ENCODE data around the gene INSC.

Gene INSC

DNA sequence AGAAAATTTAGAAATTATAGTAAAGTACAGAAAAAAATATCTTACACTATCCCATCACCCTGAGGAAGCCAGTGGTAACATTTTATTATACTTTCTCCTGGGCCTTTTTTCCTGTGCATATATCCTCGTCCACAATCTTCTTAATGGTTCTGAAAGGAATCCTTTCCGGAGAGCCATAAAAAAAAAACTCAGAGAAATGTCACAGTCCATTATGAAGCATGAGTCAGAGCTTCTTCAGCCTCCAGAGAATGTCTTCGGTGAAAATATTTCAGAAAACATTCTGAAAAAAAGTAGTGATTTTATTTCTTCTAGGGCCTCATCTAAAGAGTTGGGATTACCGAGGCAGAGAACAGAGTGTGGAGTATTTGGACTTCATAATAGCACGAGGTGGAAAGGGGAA lies 163.4 kb downstream of the INSC start:
- TF ChIP-seq, protein P1, sequence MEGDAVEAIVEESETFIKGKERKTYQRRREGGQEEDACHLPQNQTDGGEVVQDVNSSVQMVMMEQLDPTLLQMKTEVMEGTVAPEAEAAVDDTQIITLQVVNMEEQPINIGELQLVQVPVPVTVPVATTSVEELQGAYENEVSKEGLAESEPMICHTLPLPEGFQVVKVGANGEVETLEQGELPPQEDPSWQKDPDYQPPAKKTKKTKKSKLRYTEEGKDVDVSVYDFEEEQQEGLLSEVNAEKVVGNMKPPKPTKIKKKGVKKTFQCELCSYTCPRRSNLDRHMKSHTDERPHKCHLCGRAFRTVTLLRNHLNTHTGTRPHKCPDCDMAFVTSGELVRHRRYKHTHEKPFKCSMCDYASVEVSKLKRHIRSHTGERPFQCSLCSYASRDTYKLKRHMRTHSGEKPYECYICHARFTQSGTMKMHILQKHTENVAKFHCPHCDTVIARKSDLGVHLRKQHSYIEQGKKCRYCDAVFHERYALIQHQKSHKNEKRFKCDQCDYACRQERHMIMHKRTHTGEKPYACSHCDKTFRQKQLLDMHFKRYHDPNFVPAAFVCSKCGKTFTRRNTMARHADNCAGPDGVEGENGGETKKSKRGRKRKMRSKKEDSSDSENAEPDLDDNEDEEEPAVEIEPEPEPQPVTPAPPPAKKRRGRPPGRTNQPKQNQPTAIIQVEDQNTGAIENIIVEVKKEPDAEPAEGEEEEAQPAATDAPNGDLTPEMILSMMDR (IDR thresholded peaks at IDR 0.05; ENCODE audit: borderline replicate concordance, insufficient read depth, low read depth, low read length), result no peak

DNA sequence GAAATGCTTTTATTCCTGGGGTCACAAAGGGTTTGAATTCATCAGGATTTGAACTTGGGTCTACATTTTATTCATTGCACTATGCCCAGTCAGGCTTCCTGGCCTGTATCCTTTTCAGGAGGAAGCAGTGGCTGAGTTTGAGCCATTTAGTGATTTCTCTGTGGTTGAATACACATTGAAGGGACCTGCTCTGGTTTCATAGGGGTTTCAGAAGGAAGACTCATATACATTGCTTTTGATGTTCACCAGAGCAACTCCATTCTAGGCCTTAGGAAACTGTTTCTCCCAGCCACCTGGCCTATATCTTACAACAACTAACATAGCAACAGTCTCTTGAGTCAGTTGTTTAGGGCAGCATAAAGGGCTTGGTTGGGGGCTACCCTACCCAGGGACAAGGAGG lies 165.7 kb downstream of the INSC start:
- H3K4me3 ChIP-seq (ENCODE audit: low read depth, low read length), result no peak overlapping the region
- TF ChIP-seq, protein P1 (IDR thresholded peaks at IDR 0.05; ENCODE audit: borderline replicate concordance, insufficient read depth, low read depth, low read length), result no peak

More for the DNA sequence above, 163.4 kb downstream of the INSC start:
- H3K4me3 ChIP-seq (ENCODE audit: low read depth, low read length), result no peak overlapping the region

DNA sequence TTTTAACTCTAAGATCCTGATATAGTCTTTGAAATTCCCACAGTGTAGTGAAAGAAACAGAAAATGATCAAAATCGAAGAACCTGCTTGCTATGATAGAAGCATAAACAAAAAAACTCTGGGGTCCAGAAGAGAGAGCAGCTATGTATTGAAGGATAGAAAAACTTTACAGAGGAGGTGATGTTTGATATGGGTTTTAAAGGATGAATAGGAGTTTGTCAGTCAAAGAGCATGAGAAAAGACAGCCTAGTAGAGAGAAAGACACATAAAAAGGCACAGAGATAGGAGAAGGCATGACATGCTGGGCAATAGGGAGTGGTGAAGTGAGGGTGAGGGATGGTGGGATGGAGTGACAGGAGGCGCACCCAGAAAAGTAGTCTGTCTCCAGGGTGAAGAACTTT lies 168.0 kb downstream of the INSC start:
- no peak overlapping the region for H3K4me3 ChIP-seq (ENCODE audit: low read depth, low read length)
- TF ChIP-seq, protein P1 (IDR thresholded peaks at IDR 0.05; ENCODE audit: borderline replicate concordance, insufficient read depth, low read depth, low read length), result no peak

DNA sequence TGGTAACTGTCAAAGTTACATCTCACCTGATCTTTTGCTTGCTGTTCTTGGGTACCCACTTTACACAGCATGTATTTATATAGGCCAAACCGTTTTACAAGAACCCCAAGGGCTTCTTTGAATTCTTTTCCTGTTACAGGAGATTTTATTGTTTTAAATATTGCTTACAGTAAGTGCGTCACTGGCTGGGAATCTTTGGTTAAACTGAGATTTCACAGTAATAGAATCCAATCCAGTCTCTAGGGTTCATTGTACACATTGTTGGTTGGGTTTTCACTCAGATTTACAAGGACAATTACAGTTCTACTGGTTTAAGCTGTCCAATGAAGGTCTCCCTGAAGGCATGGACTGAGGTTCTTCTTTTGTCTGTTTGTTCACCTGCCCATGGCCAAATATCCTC lies 171.7 kb downstream of the INSC start:
- TF ChIP-seq, protein P1 (IDR thresholded peaks at IDR 0.05; ENCODE audit: borderline replicate concordance, insufficient read depth, low read depth, low read length), result no peak

DNA sequence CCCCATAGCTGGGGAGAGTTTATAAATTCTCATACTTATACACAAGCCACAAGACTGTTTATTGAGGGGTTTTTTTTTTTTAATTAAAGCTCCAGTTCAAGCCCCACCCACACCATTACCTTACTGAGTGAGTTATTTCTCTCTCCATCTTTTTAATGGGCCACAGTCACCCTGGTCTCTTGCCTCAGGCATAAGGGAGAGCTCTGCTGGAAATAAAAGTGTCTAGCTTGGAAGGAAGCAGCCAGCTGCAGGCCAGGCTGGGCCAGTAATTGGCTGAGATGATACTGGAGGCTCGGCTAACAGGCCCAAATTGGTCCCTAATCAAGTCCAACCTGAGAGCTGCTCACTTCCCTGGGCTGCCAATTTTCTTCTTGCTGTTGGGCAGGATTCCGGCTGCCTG lies 174.1 kb downstream of the INSC start:
- TF ChIP-seq, protein P1 (IDR thresholded peaks at IDR 0.05; ENCODE audit: borderline replicate concordance, insufficient read depth, low read depth, low read length), result no peak
- H3K4me3 ChIP-seq (ENCODE audit: low read depth, low read length), result no peak overlapping the region

More for the DNA sequence above, 171.7 kb downstream of the INSC start:
- no peak overlapping the region for H3K4me3 ChIP-seq (ENCODE audit: low read depth, low read length)

DNA sequence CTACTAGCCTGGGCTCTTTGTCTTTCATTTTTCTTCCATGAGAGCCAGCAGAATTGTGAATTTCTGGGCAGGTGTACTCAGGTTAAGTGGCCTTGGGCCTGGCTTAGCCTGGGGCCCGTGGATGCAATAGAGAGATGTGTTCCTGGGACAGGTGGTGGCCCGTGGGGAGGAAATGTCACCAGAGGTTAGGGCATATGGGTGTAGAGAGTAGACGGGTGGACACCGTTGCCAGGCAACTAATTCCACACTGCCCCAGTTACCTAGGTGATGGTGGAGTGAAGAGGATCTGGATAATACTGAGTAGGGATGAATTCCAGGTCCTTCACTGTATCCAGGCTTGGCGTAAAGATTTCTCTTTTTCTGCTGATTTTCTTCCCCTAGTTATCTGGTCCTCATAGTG lies 175.0 kb downstream of the INSC start:
- H3K4me3 ChIP-seq (ENCODE audit: low read depth, low read length), result no peak overlapping the region
- TF ChIP-seq, protein P1 (IDR thresholded peaks at IDR 0.05; ENCODE audit: borderline replicate concordance, insufficient read depth, low read depth, low read length), result no peak

DNA sequence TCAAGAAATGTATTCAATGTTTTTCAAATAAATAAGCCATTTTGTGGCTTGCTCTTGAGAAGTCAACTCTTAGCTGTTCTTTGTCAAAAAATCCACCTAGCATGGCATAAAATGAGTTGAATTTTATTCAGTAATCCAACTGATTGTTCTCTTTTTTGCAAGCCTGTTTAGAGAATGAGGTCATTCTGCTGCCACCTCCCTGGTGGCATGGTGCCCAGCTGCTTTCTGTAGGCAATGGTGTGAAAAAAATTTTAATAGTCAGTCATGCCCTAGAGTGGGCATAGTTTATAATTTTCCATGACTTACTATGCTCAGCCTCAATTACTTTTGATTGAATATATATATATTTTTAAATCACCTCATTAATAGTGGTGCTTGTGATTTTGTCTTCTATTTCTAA lies 177.2 kb downstream of the INSC start:
- TF ChIP-seq, protein P1 (IDR thresholded peaks at IDR 0.05; ENCODE audit: borderline replicate concordance, insufficient read depth, low read depth, low read length), result no peak
- H3K4me3 ChIP-seq (ENCODE audit: low read depth, low read length), result no peak overlapping the region

Measured in GM12875 (cell line).